Osteoblast (primary cell): ENCODE measurements around the gene ZC2HC1B. TPM values are rescaled to one million over a fixed set of nuclear protein-coding genes. Genes with fewer than 3 reads are reported as not detected.
"Not testable (repeated sequence)": the region's sequence is repeated elsewhere in the genome, so short reads cannot be mapped to it uniquely, and the experiment has no call there.

Source experiments
- DNase-seq: peaks from one replicate; pipeline ENCODE4 v3.0.0; 2011; ENCODE audit warnings: low spot score, mixed read lengths; ENCODE audit not compliant: insufficient read length; ENCODE audit errors: missing footprints
- H2AFZ ChIP-seq: 2 replicates; pipeline ENCODE4 v1.6.0; 2011; ENCODE audit warnings: mild to moderate bottlenecking, low read length
- H3K27ac ChIP-seq: 2 replicates; pipeline ENCODE4 v1.5.1; 2011; ENCODE audit warnings: mild to moderate bottlenecking, low read depth, low read length, moderate library complexity
- H3K27me3 ChIP-seq: 2 replicates; pipeline ENCODE4 v1.6.0; 2012; ENCODE audit warnings: mild to moderate bottlenecking, control low read depth, inconsistent platforms, low read length, moderate library complexity; ENCODE audit not compliant: insufficient read depth
- H3K36me3 ChIP-seq: 2 replicates; pipeline ENCODE4 v1.5.1; 2011; ENCODE audit warnings: mild to moderate bottlenecking, low read length, control low read depth, moderate library complexity; ENCODE audit not compliant: insufficient read depth
- H3K4me1 ChIP-seq: 2 replicates; pipeline ENCODE4 v1.5.1; 2011; ENCODE audit warnings: mild to moderate bottlenecking, low read length, control low read depth, moderate library complexity; ENCODE audit not compliant: insufficient read depth
- H3K4me2 ChIP-seq: 2 replicates; pipeline ENCODE4 v1.6.0; 2011; ENCODE audit warnings: mild to moderate bottlenecking, low read length; ENCODE audit not compliant: insufficient read depth
- H3K4me3 ChIP-seq: fragments of 200-600 bp; sonication (generic); 3 replicates; pipeline ENCODE4 v1.5.1; 2012; ENCODE audit warnings: mild to moderate bottlenecking, low read length, inconsistent platforms; ENCODE audit not compliant: insufficient read depth
- H3K79me2 ChIP-seq: 2 replicates; pipeline ENCODE4 v1.6.0; 2012; ENCODE audit warnings: mild to moderate bottlenecking, low read length, control low read depth, inconsistent platforms; ENCODE audit not compliant: insufficient read depth
- H3K9me3 ChIP-seq: 2 replicates; pipeline ENCODE4 v1.5.1; 2011; ENCODE audit warnings: low read depth, low read length, control low read depth
- H4K20me1 ChIP-seq: 2 replicates; pipeline ENCODE4 v1.6.0; 2012; ENCODE audit warnings: mild to moderate bottlenecking, low read length, control low read depth; ENCODE audit not compliant: insufficient read depth
- CTCF ChIP-seq: IDR thresholded peaks from 2 replicates; pipeline ENCODE4 v1.5.1; 2011; ENCODE audit warnings: mild to moderate bottlenecking, low read depth, low read length, moderate library complexity; ENCODE audit errors: extremely low read depth
- total RNA-seq: library from RNA; depleted of rRNA; stranded (reverse); fragments of >200 nt; gene quantifications from 2 replicates; pipeline ENCODE4 v1.2.3, GENCODE V29; 2012

ZC2HC1B gene
- total RNA-seq, 1 donor, result not detected

DNA sequence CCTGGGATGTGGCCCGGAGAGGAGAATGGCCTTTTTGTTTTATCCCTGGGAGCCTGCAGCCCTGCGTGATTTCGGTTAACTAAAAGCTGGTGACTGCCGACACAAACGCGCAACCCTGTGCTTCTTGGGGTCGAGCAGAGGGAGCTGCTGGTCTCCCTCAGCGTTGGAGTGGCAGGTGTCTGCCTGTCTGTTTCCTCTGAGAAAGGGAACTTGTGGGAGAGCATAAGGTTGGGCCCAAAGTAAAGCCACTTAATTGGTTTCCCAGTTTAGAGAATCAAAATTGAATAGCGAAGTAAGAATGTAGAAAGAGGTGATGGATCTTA is 20.6 kb upstream of the ZC2HC1B start:
- peaks cover 46% of the 10 kb centered on the region for H3K79me2 ChIP-seq

DNA sequence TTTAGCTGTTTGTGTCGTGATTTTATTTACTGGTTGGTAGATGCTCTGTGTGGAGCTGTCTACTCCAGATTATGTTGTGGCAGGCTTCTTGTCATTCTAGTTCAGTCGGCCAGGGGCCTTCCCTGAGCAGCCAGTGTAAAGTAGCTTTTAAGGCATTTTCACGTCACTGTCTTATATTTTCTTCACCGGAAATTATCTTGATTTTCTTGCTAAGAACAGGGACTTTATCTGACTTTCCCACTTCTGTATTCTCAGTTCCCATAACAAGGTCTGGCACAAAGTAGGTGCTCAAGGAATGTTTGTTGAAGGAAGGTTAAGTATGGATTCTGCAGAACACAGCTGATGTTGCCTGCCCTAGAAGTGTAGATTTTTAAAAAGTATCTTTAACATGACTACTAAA is 20.3 kb upstream of the ZC2HC1B start:
- peaks cover 50% of the 10 kb centered on the region for H3K79me2 ChIP-seq
- H3K36me3 ChIP-seq, result peaks cover 46% of the 10 kb centered on the region
- no peak for DNase-seq
- no peaks in the 10 kb centered on the region for H4K20me1 ChIP-seq
- no peaks in the 10 kb centered on the region for H3K9me3 ChIP-seq
- H3K4me3 ChIP-seq, result peak overlapping the region; percentile 90
- H3K27me3 ChIP-seq, result no peaks in the 10 kb centered on the region
- no peak overlapping the region for H2AFZ ChIP-seq
- H3K4me1 ChIP-seq, result peaks cover 10% of the 10 kb centered on the region
- peak overlapping the region; percentile 96 for H3K4me2 ChIP-seq
- H3K27ac ChIP-seq, result peak overlapping the region; percentile 96
- TF ChIP-seq CTCF, result no peak

More for the DNA sequence above, 20.6 kb upstream of the ZC2HC1B start:
- peaks cover 43% of the 10 kb centered on the region for H3K36me3 ChIP-seq
- TF ChIP-seq CTCF, result no peak
- peak overlapping the region; percentile 96 for H3K4me2 ChIP-seq
- DNase-seq, result no peak
- peak overlapping the region; percentile 88 for H2AFZ ChIP-seq
- H3K27ac ChIP-seq, result peak overlapping the region; percentile 96
- H3K4me1 ChIP-seq, result peaks cover 10% of the 10 kb centered on the region
- H3K4me3 ChIP-seq, result peak overlapping the region; percentile 90
- H4K20me1 ChIP-seq, result no peaks in the 10 kb centered on the region
- H3K27me3 ChIP-seq, result no peaks in the 10 kb centered on the region
- H3K9me3 ChIP-seq, result no peaks in the 10 kb centered on the region

- H3K27ac ChIP-seq, result peak overlapping the region; percentile 96
- DNase-seq, result no peak
- H2AFZ ChIP-seq, result no peak overlapping the region
- peaks cover 57% of the 10 kb centered on the region for H3K36me3 ChIP-seq
- H4K20me1 ChIP-seq, result no peaks in the 10 kb centered on the region
- H3K4me3 ChIP-seq, result no peak overlapping the region
- H3K4me2 ChIP-seq, result no peak overlapping the region
- H3K27me3 ChIP-seq, result no peaks in the 10 kb centered on the region
- H3K4me1 ChIP-seq, result peaks cover 10% of the 10 kb centered on the region
- peaks cover 60% of the 10 kb centered on the region for H3K79me2 ChIP-seq
- H3K9me3 ChIP-seq, result no peaks in the 10 kb centered on the region
- no peak for TF ChIP-seq CTCF
Measured at GRCh38 chr6:143845033-143845432, 19.2 kb upstream of the ZC2HC1B start.

DNA sequence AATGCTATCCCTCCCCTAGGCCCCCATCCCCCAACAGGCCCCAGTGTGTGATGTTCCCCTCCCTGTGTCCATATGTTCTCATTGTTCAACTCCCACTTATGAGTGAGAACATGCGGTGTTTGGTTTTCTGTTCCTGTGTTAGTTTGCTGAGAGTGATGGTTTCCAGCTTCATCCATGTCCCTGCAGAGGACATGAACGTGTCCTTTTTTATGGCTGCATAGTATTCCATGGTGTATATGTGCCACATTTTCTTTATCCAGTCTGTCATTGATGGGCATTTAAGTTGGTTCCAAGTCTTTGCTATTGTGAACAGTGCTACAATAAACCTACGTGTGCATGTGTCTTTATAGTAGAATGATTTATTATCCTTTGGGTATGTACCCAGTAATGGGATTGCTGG is 12.6 kb upstream of the ZC2HC1B start:
- H2AFZ ChIP-seq, DNase-seq, H3K4me1 ChIP-seq, H3K9me3 ChIP-seq, H4K20me1 ChIP-seq, H3K4me3 ChIP-seq, H3K27ac ChIP-seq, H3K4me2 ChIP-seq, H3K27me3 ChIP-seq: not testable (repeated sequence)
- Histone ChIP-seq H3K36me3 (peaks cover 65% of the 10 kb centered on the region), H3K79me2 (peaks cover 51% of the 10 kb centered on the region)

GRCh38 chr6:143855057-143855456 is 9.2 kb upstream of the ZC2HC1B start:
- not testable (repeated sequence) for DNase-seq, H3K4me1 ChIP-seq, H4K20me1 ChIP-seq, H3K9me3 ChIP-seq, H3K4me3 ChIP-seq, H3K27me3 ChIP-seq, H3K27ac ChIP-seq, H3K4me2 ChIP-seq, H2AFZ ChIP-seq
- H3K36me3 ChIP-seq, result peaks cover 65% of the 10 kb centered on the region
- peaks cover 27% of the 10 kb centered on the region for H3K79me2 ChIP-seq

- H2AFZ ChIP-seq, H3K9me3 ChIP-seq, DNase-seq, H3K4me3 ChIP-seq, H3K27me3 ChIP-seq, H3K4me1 ChIP-seq, H4K20me1 ChIP-seq, H3K4me2 ChIP-seq, H3K27ac ChIP-seq: not testable (repeated sequence)
- Histone ChIP-seq H3K79me2 (peaks cover 14% of the 10 kb centered on the region), H3K36me3 (peaks cover 67% of the 10 kb centered on the region)
Measured at GRCh38 chr6:143856762-143857161, 7.5 kb upstream of the ZC2HC1B start.
